Activated T-helper 1 cell treated with Interleukin-2 at 50 U/mL for 16 hours (primary cell): Measurements from ENCODE around the gene KIAA1328.

Experiments used
- DNase-seq: peaks from one replicate; pipeline ENCODE4 v3.0.0-alpha.2; 2020; ENCODE audit warnings: low read depth

Gene KIAA1328

GRCh38 chr18:37253394-37254235 is 424.7 kb downstream of the KIAA1328 start:
- DNase-seq: no peak

GRCh38 chr18:37254236-37254754 is 425.4 kb downstream of the KIAA1328 start:
- DNase-seq: no peak

GRCh38 chr18:37254973-37255372 is 426.0 kb downstream of the KIAA1328 start:
- no peak for DNase-seq

GRCh38 chr18:37258131-37258530 is 429.2 kb downstream of the KIAA1328 start:
- DNase-seq: no peak

- DNase-seq: no peak
These were observed 429.9 kb downstream of the KIAA1328 start for GRCh38 chr18:37258819-37259218.

- no peak for DNase-seq
These were observed 430.8 kb downstream of the KIAA1328 start for GRCh38 chr18:37259711-37260110.

GRCh38 chr18:37260367-37261093 is 431.6 kb downstream of the KIAA1328 start:
- DNase-seq: no peak

GRCh38 chr18:37261246-37261840 is 432.4 kb downstream of the KIAA1328 start:
- no peak for DNase-seq

GRCh38 chr18:37261988-37262387 is 433.1 kb downstream of the KIAA1328 start:
- no peak for DNase-seq

- DNase-seq: no peak
These were observed 436.0 kb downstream of the KIAA1328 start for GRCh38 chr18:37264956-37265355.

- DNase-seq: no peak
These were observed 436.5 kb downstream of the KIAA1328 start for GRCh38 chr18:37265382-37265781.

- DNase-seq: no peak
These were observed 437.4 kb downstream of the KIAA1328 start for GRCh38 chr18:37266290-37266689.

- DNase-seq: no peak
These were observed 441.2 kb downstream of the KIAA1328 start for GRCh38 chr18:37270038-37270665.

GRCh38 chr18:37270666-37271052 is 441.7 kb downstream of the KIAA1328 start:
- no peak for DNase-seq

- DNase-seq: no peak
These were observed 443.3 kb downstream of the KIAA1328 start for GRCh38 chr18:37272226-37272625.

- no peak for DNase-seq
These were observed 443.9 kb downstream of the KIAA1328 start for GRCh38 chr18:37272841-37273240.

GRCh38 chr18:37274309-37275236 is 445.6 kb downstream of the KIAA1328 start:
- DNase-seq: no peak

GRCh38 chr18:37275237-37275741 is 446.4 kb downstream of the KIAA1328 start:
- DNase-seq: no peak

- DNase-seq: no peak
These were observed 447.4 kb downstream of the KIAA1328 start for GRCh38 chr18:37276111-37276890.

GRCh38 chr18:37277804-37278203 is 448.9 kb downstream of the KIAA1328 start:
- DNase-seq: no peak
